ENCODE data around the gene DHX38.

The DHX38 gene

GRCh38 chr16:72083778-72084404 lies 9.8 kb upstream of the DHX38 start:
- no peak for DNase-seq (ENCODE audit: low read depth in 2 of 2)

- DNase-seq (ENCODE audit: low read depth in 2 of 2): no peak
Observed at GRCh38 chr16:72084445-72084844, 9.2 kb upstream of the DHX38 start.

- no peak for DNase-seq (ENCODE audit: low read depth in 2 of 2)
Observed at GRCh38 chr16:72085002-72085401, 8.6 kb upstream of the DHX38 start.

- DNase-seq (ENCODE audit: low read depth in 2 of 2): no peak
Observed at GRCh38 chr16:72091217-72091616, 2.4 kb upstream of the DHX38 start.

- DNase-seq (ENCODE audit: low read depth in 2 of 2): no peak
Observed at GRCh38 chr16:72092832-72093447, 707 bp upstream of the DHX38 start.

- peak; percentile 24 to 36 for DNase-seq (ENCODE audit: low read depth in 2 of 2)
Observed at GRCh38 chr16:72094266-72094610, 591 bp downstream of the DHX38 start.

GRCh38 chr16:72098936-72099335 lies 5.3 kb downstream of the DHX38 start:
- no peak for DNase-seq (ENCODE audit: low read depth in 2 of 2)

- peak in 1 of 2 donors; percentile 19 for DNase-seq (ENCODE audit: low read depth in 2 of 2)
Observed at GRCh38 chr16:72099377-72099818, 5.8 kb downstream of the DHX38 start.

- no peak for DNase-seq (ENCODE audit: low read depth in 2 of 2)
Observed at GRCh38 chr16:72101195-72101594, 7.5 kb downstream of the DHX38 start.

GRCh38 chr16:72104905-72105304 lies 11.3 kb downstream of the DHX38 start:
- no peak for DNase-seq (ENCODE audit: low read depth in 2 of 2)

GRCh38 chr16:72105978-72106377 lies 12.3 kb downstream of the DHX38 start:
- DNase-seq (ENCODE audit: low read depth in 2 of 2): no peak

- DNase-seq (ENCODE audit: low read depth in 2 of 2): no peak
Observed at GRCh38 chr16:72107371-72107770, 13.7 kb downstream of the DHX38 start.

GRCh38 chr16:72108353-72109102 lies 14.9 kb downstream of the DHX38 start:
- DNase-seq (ENCODE audit: low read depth in 2 of 2): no peak

GRCh38 chr16:72109300-72109699 lies 15.7 kb downstream of the DHX38 start:
- DNase-seq (ENCODE audit: low read depth in 2 of 2): no peak

GRCh38 chr16:72109966-72110530 lies 16.4 kb downstream of the DHX38 start:
- DNase-seq (ENCODE audit: low read depth in 2 of 2): no peak

- DNase-seq (ENCODE audit: low read depth in 2 of 2): no peak
Observed at GRCh38 chr16:72110662-72111615, 17.3 kb downstream of the DHX38 start.

- no peak for DNase-seq (ENCODE audit: low read depth in 2 of 2)
Observed at GRCh38 chr16:72111657-72112451, 18.2 kb downstream of the DHX38 start.

GRCh38 chr16:72112452-72112792 lies 18.8 kb downstream of the DHX38 start:
- DNase-seq (ENCODE audit: low read depth in 2 of 2): no peak

GRCh38 chr16:72112906-72113615 lies 19.4 kb downstream of the DHX38 start:
- no peak for DNase-seq (ENCODE audit: low read depth in 2 of 2)

GRCh38 chr16:72113616-72113945 lies 19.9 kb downstream of the DHX38 start:
- no peak for DNase-seq (ENCODE audit: low read depth in 2 of 2)
